Measurements from ENCODE around the gene TRIM37.

Gene TRIM37

DNA sequence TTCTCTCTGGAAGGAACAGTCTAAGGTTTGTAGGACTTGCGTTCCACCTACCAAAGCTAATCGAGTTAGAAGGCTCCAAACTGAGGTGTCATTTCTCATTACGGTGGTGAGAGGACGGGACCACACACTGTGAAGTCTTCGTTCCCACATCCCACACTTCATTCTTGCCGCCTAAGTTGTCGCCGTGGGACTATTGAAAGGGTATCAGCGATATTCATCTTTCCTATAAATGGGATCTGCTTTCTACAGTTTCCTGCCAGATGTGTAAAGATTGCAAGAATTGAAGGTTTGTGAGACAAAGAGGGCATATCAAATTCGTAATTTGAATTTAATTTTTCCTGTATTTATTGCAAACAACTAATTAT is 608 bp upstream of the TRIM37 start:
- no peak for TF ChIP-seq CTCF (IDR thresholded peaks at IDR 0.05)

- TF ChIP-seq CTCF (IDR thresholded peaks at IDR 0.05), result no peak
Observed at GRCh38 chr17:59105852-59106462, 723 bp downstream of the TRIM37 start.

DNA sequence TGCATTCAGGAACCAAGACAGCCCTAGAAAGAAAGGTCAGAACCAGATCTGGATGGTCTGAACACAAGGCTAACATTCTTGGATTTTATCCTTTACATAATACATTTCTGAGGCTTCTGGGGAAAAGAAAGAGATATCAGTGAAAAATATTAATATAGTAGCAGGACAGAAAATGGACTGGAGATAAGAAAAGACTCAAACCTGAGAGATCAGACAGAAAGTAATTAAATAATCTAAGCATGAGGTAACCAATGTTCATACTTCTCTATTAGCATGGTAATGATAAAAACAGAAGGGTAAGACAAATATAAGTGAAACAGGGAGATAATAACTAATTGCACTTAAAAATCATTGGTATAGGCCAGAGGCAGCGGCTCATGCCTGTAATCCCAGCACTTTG is 5.5 kb downstream of the TRIM37 start:
- TF ChIP-seq CTCF (IDR thresholded peaks at IDR 0.05), result no peak

- no peak for TF ChIP-seq CTCF (IDR thresholded peaks at IDR 0.05)
Observed at GRCh38 chr17:59097876-59098275, 8.8 kb downstream of the TRIM37 start.

GRCh38 chr17:59094861-59095530 is 11.7 kb downstream of the TRIM37 start:
- no peak for TF ChIP-seq CTCF (IDR thresholded peaks at IDR 0.05)

- TF ChIP-seq CTCF (IDR thresholded peaks at IDR 0.05), result no peak
Observed at GRCh38 chr17:59093702-59094231, 12.9 kb downstream of the TRIM37 start.

- TF ChIP-seq CTCF (IDR thresholded peaks at IDR 0.05), result no peak
Observed at GRCh38 chr17:59093145-59093701, 13.5 kb downstream of the TRIM37 start.
